Brain pericyte (primary cell): ENCODE results near the gene TRIM10.
"Not testable (repeated sequence)": the region's sequence is repeated elsewhere in the genome, so short reads cannot be mapped to it uniquely, and the experiment has no call there.

Experiments used
- DNase-seq: peaks from one replicate; pipeline ENCODE4 v3.0.0-alpha.2; 2012; ENCODE audit warnings: low read depth, low spot score

The TRIM10 gene

GRCh38 chr6:30152910-30153610 is 8.0 kb downstream of the TRIM10 start:
- no peak for DNase-seq

- DNase-seq = no peak
Measured at GRCh38 chr6:30152016-30152673, 8.9 kb downstream of the TRIM10 start.

GRCh38 chr6:30151580-30151979 is 9.4 kb downstream of the TRIM10 start:
- DNase-seq = no peak

GRCh38 chr6:30150671-30151395 is 10.2 kb downstream of the TRIM10 start:
- no peak for DNase-seq

GRCh38 chr6:30149858-30150550 is 11.0 kb downstream of the TRIM10 start:
- DNase-seq = no peak

- DNase-seq = no peak
Measured at GRCh38 chr6:30149234-30149633, 11.8 kb downstream of the TRIM10 start.

- DNase-seq = no peak
Measured at GRCh38 chr6:30147096-30147495, 13.9 kb downstream of the TRIM10 start.

- no peak for DNase-seq
Measured at GRCh38 chr6:30145818-30146217, 15.2 kb downstream of the TRIM10 start.

GRCh38 chr6:30144811-30145210 is 16.2 kb downstream of the TRIM10 start:
- DNase-seq = no peak

- no peak for DNase-seq
Measured at GRCh38 chr6:30143780-30144179, 17.2 kb downstream of the TRIM10 start.

GRCh38 chr6:30142665-30143064 is 18.3 kb downstream of the TRIM10 start:
- DNase-seq = no peak

GRCh38 chr6:30140240-30140639 is 20.8 kb downstream of the TRIM10 start:
- DNase-seq = not testable (repeated sequence)

GRCh38 chr6:30136570-30137286 is 24.3 kb downstream of the TRIM10 start:
- no peak for DNase-seq

GRCh38 chr6:30135757-30136156 is 25.3 kb downstream of the TRIM10 start, which contains the start of gene TRIM40:
Gene TRIM40 (plus strand): TSS chr6:30136140. CDS start chr6:30137037, 897 bp downstream.
- DNase-seq = no peak

- no peak for DNase-seq
Measured at GRCh38 chr6:30135147-30135546, 25.9 kb downstream of the TRIM10 start.

GRCh38 chr6:30131947-30132497 is 29.0 kb downstream of the TRIM10 start:
- DNase-seq = no peak

GRCh38 chr6:30130887-30131862 is 29.8 kb downstream of the TRIM10 start:
- peak; percentile 45 for DNase-seq

- no peak for DNase-seq
Measured at GRCh38 chr6:30130179-30130679, 30.8 kb downstream of the TRIM10 start.
